Lung microvascular endothelial cell (primary cell): ENCODE data around the gene PRUNE2. TPM values are rescaled to one million over a fixed set of nuclear protein-coding genes. Genes with fewer than 3 reads are reported as not detected.
A peak's percentile ranks its signal among the peaks of the same experiment; 100 is the strongest.

Experiments
- DNase-seq, 2 donors: peaks; one replicate each; pipeline versions ENCODE4 v3.0.0 to v3.0.0-alpha.2; 2010; ENCODE audit warnings: low read depth in 2 of 2
- total RNA-seq: library from RNA; depleted of rRNA; stranded (reverse); fragments of >200 nt; gene quantifications from 2 replicates; pipeline ENCODE4 v1.2.1, GENCODE V29; 2014

Gene PRUNE2
- total RNA-seq, 1 donor from 2014 or later = 8.5 TPM

GRCh38 chr9:76738402-76738801 lies 167.5 kb downstream of the PRUNE2 start:
- no peak for DNase-seq

- DNase-seq = no peak
Measured at GRCh38 chr9:76737154-76737902, 168.6 kb downstream of the PRUNE2 start.

GRCh38 chr9:76734716-76735115 lies 171.2 kb downstream of the PRUNE2 start:
- DNase-seq = no peak

GRCh38 chr9:76733096-76733495 lies 172.8 kb downstream of the PRUNE2 start:
- no peak for DNase-seq

GRCh38 chr9:76732341-76732958 lies 173.5 kb downstream of the PRUNE2 start:
- DNase-seq = no peak

- DNase-seq = no peak
Measured at GRCh38 chr9:76730801-76731200, 175.1 kb downstream of the PRUNE2 start.

GRCh38 chr9:76729980-76730737 lies 175.8 kb downstream of the PRUNE2 start:
- no peak for DNase-seq

- DNase-seq = no peak
Measured at GRCh38 chr9:76729116-76729515, 176.8 kb downstream of the PRUNE2 start.

GRCh38 chr9:76725885-76726284 lies 180.0 kb downstream of the PRUNE2 start:
- no peak for DNase-seq

- DNase-seq = no peak
Measured at GRCh38 chr9:76725011-76725546, 180.8 kb downstream of the PRUNE2 start.

GRCh38 chr9:76720245-76720644 lies 185.7 kb downstream of the PRUNE2 start:
- DNase-seq = no peak

GRCh38 chr9:76718166-76718565 lies 187.7 kb downstream of the PRUNE2 start:
- DNase-seq = no peak

- DNase-seq = peak; percentile 52 to 82
Measured at GRCh38 chr9:76717613-76718012, 188.3 kb downstream of the PRUNE2 start.

GRCh38 chr9:76717176-76717575 lies 188.7 kb downstream of the PRUNE2 start:
- peak in 1 of 2 donors; percentile 26 for DNase-seq

- peak in 1 of 2 donors; percentile 6 for DNase-seq
Measured at GRCh38 chr9:76716085-76716672, 189.7 kb downstream of the PRUNE2 start.

GRCh38 chr9:76713381-76713780 lies 192.5 kb downstream of the PRUNE2 start:
- no peak for DNase-seq

GRCh38 chr9:76709020-76709419 lies 196.9 kb downstream of the PRUNE2 start:
- DNase-seq = no peak

GRCh38 chr9:76707510-76707909 lies 198.4 kb downstream of the PRUNE2 start:
- no peak for DNase-seq

- peak; percentile 93 to 94 for DNase-seq
Measured at GRCh38 chr9:76704593-76705204, 201.2 kb downstream of the PRUNE2 start.

GRCh38 chr9:76703270-76703669 lies 202.6 kb downstream of the PRUNE2 start:
- peak; percentile 10 to 83 for DNase-seq

- DNase-seq = peak in 1 of 2 donors; percentile 28
Measured at GRCh38 chr9:76701441-76702039, 204.4 kb downstream of the PRUNE2 start.
